RCC 7860 (cell line): Measurements from ENCODE around the gene CRK.
"Not testable (repeated sequence)": the region's sequence is repeated elsewhere in the genome, so short reads cannot be mapped to it uniquely, and the experiment has no call there.

Experiments
- DNase-seq: peaks from one replicate; pipeline ENCODE4 v3.0.0-alpha.2; 2015; ENCODE audit warnings: low spot score
- FAIRE-seq: peaks from 2 replicates; lab custom pipeline; 2012; peaks lifted over from hg19 to GRCh38; lab: Jason Lieb, UNC

The CRK gene

DNA sequence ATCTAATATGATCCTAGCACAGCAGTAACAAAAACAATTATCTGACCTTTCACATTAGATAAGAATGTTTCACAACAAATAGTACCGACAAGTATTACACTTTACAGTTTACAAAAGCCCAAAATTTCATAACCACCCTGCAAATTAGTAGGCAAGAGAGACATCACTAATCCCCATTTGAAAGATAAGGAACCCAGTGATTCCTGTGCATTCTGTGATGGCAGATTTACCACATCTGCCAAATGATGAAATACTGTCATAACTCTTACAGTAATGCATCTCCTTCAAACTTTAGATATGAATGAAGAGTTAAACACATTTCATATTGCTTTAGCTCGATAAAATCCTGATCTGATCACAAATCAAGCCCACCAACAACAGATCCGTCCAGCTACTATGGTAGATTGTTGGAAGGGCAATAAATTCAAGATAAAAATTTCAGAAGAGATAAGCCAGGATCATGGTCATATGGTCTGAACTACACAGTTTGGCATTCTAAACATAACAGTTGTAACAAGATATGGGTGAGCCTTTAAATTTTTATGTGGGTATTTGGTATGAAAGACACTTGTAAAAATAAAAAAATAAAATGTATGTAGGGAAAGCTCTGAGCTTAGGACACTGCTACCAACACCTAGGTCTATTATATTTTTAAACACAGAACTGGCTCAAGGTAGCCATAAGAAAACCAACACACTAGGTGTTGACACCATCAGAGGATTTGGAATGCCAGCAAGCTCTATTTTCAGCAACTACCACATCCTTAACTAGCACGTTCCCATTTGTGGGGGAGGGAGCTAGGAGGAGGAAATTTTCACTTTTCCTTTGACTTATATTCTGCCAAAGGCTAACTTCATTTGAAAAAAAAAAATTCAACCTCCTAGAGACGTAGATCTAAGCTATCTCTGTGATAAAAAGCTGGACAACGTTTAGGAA, 65.3 kb downstream of the CRK start:
- FAIRE-seq (no peak), DNase-seq (no peak)

DNA sequence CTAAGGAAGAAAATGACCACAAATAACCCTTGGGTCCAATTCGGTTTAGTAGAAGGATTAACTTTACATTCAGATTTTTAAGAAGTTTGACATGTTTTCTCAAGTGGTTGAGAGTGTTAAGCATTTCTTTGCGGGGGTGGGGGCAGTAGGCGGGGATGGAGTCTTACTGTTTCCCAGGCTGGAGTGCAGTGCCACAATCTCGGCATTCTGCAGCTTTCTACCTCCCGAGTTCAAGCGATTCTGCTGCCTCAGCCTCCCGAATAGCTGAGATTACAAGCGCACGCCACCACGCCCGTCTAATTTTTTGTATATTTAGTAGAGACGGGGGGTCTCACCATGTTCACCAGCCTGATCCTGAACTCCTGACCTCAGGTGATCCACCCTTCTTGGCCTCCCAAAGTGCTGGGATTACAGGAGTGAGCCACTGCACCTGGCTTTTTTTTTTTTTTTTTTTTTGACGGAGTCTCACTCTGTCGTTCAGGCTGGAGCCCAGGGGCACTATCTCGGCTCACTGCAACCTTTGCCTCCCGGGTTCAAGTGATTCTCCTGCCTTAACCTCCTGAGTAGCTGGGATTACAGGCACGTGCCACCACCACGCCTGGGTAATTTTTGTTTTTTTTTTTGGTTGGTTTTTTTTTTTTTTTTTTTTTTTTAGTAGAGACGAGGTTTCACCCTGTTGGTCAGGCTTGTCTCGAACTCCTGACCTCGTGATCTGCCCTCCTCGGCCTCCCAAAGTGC, 68.4 kb downstream of the CRK start:
- FAIRE-seq = not testable (repeated sequence)

DNA sequence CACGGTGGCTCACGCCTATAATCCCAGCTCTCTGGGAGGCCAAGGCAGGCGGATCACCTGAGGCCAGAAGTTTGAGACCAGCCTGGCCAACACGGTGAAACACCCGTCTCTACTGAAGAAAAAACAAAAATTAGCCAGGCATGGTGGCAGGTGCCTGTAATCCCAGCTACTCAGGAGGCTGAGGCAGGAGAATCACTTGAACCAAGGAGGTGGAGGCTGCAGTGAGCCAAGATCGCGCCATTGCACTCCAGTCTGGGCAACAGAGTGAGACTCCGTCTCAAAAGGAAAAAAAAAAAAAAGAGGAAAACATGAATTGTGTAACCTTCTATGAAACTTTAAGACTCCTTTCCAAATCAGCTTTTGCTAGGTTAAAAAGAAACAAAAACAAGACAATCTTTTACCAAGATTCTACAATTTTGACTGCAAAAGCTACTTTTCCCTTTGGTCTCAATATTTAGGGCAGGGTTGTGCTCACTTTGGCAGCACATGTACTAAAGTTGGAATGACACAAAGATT, 69.3 kb downstream of the CRK start:
- not testable (repeated sequence) for FAIRE-seq, DNase-seq

More for the DNA sequence above, 68.4 kb downstream of the CRK start:
- DNase-seq = not testable (repeated sequence)

DNA sequence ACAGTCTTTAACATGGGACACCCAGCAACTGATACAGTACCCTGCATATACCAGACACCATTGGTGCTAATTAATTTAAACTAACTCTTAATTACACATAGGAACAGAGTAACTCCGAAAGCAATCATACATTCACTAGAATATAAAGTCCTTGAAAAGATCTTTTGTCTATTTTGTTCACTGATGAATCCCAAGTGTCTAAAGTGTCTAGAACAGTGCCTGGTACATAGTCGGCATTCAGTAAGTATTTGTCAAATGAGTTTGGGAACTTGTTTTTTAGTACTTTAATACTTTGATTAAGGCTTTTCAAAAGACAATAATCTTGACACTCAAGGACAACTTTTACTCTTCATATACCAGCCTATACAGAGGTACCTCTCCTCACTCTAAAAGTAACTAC, 69.8 kb downstream of the CRK start:
- FAIRE-seq (no peak), DNase-seq (no peak)

DNA sequence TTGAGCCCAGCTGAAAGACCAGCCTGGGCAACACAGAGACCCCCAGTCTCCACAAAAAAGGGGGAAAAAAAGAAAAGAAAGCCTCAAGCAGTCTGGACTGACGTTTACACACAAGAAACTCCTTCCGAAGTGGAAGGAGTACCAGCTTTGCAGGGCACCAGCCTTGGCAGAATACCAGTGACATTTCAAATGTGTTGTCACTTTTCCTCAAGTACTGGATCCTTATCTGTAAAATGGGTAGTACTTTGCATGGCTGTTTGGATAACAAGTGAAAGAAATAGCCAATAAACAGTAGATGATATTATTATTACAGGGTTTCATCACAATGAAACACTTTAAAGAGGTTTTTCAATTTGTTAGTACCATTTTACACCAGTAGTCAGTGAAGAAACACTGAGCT, 70.2 kb downstream of the CRK start:
- FAIRE-seq (no peak), DNase-seq (no peak)

DNA sequence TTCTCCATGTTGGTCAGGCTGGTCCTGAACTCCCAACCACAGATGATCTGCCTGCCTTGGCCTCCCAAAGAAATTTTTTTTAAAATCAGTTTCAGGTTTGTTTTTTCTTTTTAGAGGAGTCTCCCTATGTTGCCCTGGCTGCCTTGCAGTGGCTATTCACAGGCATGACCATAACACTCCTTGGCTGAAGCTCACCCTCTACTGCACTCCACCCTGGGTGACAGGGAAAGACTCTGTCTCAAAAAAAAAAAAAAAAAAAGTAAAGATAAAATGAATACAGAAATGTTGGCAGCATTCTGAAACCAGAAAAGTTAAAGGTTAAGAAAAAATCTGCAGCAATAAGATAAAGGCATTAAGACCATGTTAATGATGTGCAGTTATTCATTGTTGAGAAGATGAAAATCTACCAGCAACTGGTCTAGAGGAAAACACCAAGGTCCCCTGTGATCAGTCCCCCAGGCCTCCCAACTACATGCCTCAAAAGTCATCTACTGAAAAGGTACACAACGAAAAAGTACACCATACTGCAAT, 71.1 kb downstream of the CRK start:
- no peak for FAIRE-seq
- DNase-seq = no peak

DNA sequence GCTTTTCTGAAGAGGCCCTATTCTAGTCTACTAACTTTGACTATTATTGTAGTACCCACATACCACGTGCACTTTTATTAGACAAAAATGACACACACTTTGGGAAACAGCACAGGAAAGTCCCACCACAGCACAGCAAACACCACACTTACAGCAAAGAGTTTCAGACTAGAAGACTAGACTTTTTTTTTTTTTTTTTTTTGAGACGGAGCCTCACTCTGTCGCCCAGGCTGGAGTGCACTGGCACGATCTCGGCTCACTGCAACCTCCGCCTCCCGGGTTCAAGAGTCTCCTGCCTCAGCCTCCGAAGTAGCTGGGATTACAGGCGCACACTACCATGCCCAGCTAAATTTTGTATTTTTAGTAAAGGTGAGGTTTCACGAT, 76.1 kb downstream of the CRK start:
- FAIRE-seq (no peak), DNase-seq (no peak)

DNA sequence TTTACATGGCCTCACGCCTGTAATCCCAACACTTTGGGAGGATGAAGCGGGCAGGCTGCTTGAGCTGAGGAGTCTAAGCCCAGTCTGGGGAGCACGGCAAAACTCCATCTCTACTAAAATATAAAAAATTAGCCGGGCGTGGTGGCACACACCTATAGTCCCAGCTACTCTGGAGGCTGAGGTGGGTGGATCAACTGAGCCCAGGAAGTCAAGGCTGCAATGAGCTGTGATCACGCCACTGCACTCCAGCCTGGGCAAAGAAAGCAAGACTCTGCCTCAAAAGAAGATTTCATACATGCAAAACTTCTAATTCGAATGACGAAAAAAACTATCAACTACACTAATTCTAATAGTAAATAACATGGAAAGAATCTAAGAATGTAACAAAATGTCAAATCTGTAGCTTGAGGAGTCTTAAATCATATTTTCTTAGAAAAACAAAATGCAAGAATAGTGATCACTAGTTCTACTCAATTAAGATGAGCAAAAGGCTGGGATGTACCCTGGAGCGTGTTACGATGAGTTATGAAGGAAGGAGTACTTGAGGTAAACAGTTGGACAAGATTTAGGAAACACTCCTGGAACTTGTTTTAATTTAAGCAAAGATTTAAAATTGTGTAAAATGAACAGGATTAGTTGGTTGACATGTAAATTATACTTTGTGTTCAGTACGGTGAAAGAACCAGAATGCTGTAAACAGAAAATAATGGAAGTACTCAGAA, 76.7 kb downstream of the CRK start:
- DNase-seq (no peak), FAIRE-seq (no peak)

DNA sequence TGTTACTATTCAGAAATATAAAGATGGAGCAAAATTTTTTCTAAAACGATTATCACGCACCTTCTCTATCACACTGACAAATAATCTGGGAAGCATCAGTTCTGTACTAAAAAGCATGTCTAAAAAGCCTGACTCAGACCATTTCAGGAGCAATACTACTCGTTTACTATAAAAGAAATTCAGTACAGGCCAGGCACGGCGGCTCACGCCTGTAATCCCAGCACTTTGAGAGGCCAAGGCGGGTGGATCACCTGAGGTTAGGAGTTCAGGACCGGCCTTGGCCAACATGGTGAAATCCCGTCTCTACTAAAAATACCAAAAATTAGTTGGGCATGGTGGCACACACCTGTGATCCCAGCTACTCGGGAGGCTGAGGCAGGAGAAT, 77.6 kb downstream of the CRK start:
- DNase-seq, FAIRE-seq: not testable (repeated sequence)

DNA sequence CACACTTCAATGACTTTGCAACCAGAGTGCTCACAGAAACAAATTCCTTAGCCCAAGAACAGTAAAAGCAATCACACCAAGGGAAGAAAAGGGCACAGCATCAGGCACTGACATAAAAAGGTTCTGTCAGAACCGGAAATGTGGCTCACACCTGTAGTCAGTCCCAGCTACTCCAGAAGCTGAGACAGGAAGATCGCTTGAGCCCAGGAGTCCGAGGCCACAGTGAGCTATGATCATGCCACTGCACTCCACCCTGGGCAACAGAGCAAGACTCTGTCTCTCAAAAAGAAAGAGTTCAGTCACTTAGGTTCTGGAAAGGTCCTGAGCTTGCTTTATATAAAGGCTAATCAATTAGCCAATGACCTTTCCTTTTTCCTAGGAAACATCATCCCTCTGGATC, 78.7 kb downstream of the CRK start:
- no peak for DNase-seq
- FAIRE-seq = no peak

DNA sequence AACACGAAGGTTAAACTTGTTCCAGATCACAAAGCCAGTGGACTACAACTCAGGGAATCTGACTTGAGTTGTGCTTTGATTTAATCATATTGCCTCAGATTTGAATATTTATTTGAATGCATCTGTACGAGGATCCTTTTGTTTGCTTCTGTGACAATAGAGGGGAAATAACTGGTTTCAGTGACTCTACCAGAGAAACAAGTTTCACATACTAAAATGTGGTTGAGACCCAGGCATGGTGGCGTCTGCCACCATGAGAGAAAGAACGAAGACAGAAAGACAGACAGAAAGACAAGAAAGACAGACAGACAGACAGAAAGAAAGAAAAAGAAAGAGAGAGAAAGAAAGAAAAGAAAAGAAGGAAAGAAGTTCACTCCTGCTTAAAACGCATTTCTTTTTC, 80.0 kb downstream of the CRK start:
- DNase-seq (no peak), FAIRE-seq (no peak)

DNA sequence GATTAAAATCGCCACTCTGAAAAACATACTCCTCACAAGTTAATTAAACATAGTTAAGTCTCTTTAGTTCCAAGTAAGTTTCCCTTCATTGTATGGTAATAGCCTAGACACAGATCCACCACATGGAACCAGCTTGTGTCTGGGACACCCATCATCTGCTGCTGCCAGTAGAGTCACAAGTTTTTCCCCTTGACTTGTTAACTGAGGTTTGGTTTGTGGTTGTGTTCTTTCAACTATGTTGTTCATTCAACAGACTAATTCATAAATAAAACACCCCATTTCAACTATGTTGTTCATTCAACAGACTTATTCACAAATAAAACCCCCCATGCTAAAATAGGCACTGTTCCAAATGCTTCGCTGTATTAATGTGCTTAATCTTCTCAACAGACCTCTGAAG, 80.4 kb downstream of the CRK start:
- FAIRE-seq (no peak), DNase-seq (no peak)

DNA sequence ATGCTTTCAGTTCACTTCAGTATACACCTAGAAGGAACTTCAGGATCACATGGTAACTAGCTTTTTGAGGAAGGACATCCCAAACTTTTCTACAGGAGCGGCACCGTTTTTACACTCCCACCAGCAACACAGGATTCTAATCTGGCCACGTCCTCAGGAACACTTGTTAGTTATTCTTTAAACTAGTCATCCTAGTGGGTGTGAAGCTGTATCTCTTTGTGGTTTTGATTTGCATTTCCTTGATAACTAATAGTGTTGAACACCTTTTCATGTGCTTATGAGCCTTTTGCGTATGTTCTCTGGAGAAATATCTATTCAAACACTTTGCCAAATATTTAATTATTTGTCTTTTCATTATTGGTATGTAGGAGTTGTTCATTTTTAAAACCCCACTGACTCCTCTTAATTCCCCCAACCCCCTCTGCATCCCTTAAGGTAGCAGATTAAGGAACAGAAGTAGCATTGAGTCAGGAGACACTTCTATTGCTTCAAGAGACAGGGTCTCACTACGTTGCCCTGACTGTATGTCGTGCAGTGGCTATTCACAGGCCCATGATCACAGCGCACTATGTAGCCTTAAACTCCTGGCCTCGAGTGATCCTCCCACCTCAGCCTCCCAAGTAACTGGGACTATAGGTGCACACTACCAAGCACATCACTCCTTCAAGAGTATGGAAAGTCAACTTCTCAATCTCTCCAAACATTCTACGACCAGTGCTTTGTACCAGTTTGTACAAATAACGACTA, 81.4 kb downstream of the CRK start:
- DNase-seq (no peak), FAIRE-seq (no peak)

DNA sequence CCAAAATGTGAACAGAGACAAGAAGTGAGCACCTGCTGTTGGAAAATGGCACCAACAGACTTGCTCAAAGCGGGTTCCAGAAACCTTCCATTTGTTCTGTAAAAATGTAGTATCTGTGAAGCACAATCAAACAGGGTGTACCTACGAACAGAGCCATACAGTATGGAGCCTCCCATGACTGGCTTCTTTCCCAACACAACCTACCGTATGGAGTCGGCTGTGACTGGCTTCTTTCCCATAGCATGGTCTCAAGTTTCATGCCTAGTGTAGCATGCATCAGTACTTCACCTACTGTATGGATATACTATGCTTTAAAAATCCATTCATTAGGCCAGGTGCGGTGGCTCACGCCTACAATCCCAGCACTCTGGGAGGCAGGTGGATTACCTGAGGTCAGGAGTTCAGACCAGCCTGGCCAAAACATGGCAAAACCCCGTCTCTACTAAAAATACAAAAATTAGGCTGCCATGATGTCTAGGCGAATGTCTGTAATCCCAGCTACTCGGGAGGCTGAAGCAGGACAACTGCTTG, 82.3 kb downstream of the CRK start:
- FAIRE-seq (no peak), DNase-seq (no peak)

DNA sequence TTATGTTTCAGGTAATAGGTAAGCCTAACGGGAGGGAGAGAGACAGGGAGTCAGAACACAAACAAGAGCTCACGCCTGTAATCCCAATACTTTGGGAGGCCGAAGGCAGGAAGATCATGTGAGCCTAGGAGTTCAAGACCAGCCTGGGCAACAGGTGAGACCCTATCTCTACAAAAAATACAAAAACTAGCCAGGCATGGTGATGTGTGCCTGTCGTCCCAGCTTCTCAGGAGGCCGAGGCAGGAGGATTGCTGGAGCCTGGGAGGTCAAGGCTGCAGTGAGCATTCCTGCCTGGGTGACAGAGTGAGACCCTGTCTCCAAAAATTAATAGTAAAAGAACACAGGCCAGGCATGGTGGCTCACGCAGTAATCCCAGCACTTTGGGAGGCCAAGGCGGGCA, 83.4 kb downstream of the CRK start:
- DNase-seq = no peak
- FAIRE-seq = no peak

DNA sequence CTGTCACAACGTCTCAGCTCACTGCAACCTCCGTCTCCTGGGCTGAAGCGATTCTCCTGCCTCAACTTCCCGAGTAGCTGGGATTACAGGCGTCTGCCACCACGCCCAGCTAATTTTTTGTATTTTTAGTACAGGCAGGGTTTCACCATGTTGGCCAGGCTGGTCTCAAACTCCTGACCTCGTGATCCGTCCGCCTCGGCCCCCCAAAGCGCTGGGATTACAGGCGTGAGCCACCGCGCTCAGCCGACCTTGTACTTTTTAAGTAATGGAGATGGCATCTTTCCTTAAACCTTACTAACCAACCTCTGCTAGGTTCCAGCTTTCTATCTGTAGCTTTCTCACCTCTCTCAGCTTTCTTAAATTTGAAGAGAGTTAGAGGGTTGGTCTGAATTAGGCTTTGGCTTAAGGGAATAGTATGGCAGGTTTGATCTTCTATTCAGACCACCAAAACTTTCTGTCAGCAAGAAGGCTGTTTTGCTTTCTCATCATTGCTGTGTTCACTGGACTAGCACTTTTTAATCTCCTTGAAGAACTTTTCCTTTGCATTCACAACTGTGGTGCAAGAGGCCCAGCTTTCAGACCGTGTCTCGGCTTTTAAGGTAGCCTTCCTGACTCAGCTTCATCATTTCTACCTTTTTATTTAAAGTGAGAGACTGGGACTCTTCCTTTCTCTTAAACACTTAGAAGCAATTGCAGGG, 84.0 kb downstream of the CRK start:
- FAIRE-seq = no peak
- DNase-seq = no peak
